Raji (cell line): ENCODE data around the gene CEP295NL.

ENCODE experiments used
- POLR2A ChIP-seq: IDR thresholded peaks from 2 replicates; pipeline ENCODE4 v1.6.1; 2011; ENCODE audit warnings: low read depth, low read length, control low read depth; ENCODE audit not compliant: insufficient read depth

The CEP295NL gene

GRCh38 chr17:78903101-78903779, at the start of gene CEP295NL:
CEP295NL (minus strand) TSS chr17:78903201; CDS start chr17:78901828, 1,373 bp downstream.
- no peak for TF ChIP-seq POLR2A

GRCh38 chr17:78952706-78953105, 49.7 kb upstream of the CEP295NL start:
- TF ChIP-seq POLR2A: no peak

GRCh38 chr17:78951967-78952551, 49.1 kb upstream of the CEP295NL start:
- no peak for TF ChIP-seq POLR2A

GRCh38 chr17:78950870-78951269, 47.9 kb upstream of the CEP295NL start:
- TF ChIP-seq POLR2A: no peak

- no peak for TF ChIP-seq POLR2A
These were observed 44.5 kb upstream of the CEP295NL start for GRCh38 chr17:78947235-78948149.

GRCh38 chr17:78946631-78947030, 43.6 kb upstream of the CEP295NL start:
- no peak for TF ChIP-seq POLR2A

GRCh38 chr17:78946131-78946530, 43.1 kb upstream of the CEP295NL start:
- no peak for TF ChIP-seq POLR2A

GRCh38 chr17:78944956-78945355, 42.0 kb upstream of the CEP295NL start:
- no peak for TF ChIP-seq POLR2A

- no peak for TF ChIP-seq POLR2A
These were observed 41.0 kb upstream of the CEP295NL start for GRCh38 chr17:78944026-78944425.

- TF ChIP-seq POLR2A: no peak
These were observed 37.7 kb upstream of the CEP295NL start for GRCh38 chr17:78940708-78941107.

- TF ChIP-seq POLR2A: no peak
These were observed 37.3 kb upstream of the CEP295NL start for GRCh38 chr17:78940258-78940657.

GRCh38 chr17:78939615-78940014, 36.6 kb upstream of the CEP295NL start:
- no peak for TF ChIP-seq POLR2A

GRCh38 chr17:78937561-78937960, 34.6 kb upstream of the CEP295NL start:
- no peak for TF ChIP-seq POLR2A

GRCh38 chr17:78935419-78936323, 32.7 kb upstream of the CEP295NL start:
- TF ChIP-seq POLR2A: no peak
